Adipose tissue (tissue), 3 donors: ENCODE data around the gene CAMSAP3. TPM values are rescaled to one million over a fixed set of nuclear protein-coding genes. Genes with fewer than 3 reads are reported as not detected.
A peak's percentile ranks its signal among the peaks of the same experiment; 100 is the strongest.
"Not testable (repeated sequence)": the region's sequence is repeated elsewhere in the genome, so short reads cannot be mapped to it uniquely, and the experiment has no call there.

Experiments
- H3K27ac ChIP-seq: one replicate; pipeline ENCODE4 v1.5.1; 2013; ENCODE audit warnings: low read depth, low read length
- WGBS, 3 donors: extraction: QIAGEN DNeasy Blood & Tissue Kit; methylation state at CpG; one replicate each; pipeline ENCODE4 v1.1.7; 2013; 5-methylcytosine and 5-hydroxymethylcytosine counted together
- polyA plus RNA-seq, 3 donors: library from polyadenylated mRNA; stranded (reverse); fragments of 200-250 nt; gene quantifications; one replicate each; pipeline ENCODE4 v1.2.3, GENCODE V29; 2013
- donor health status: healthy with polysubstance abuse.
- donor health status: Bipolar disorder and iron deficiency.
- donor health status: healthy.

The CAMSAP3 gene
- polyA plus RNA-seq, 3 donors = 0.11 to 23.1 (median 2.2) TPM

DNA sequence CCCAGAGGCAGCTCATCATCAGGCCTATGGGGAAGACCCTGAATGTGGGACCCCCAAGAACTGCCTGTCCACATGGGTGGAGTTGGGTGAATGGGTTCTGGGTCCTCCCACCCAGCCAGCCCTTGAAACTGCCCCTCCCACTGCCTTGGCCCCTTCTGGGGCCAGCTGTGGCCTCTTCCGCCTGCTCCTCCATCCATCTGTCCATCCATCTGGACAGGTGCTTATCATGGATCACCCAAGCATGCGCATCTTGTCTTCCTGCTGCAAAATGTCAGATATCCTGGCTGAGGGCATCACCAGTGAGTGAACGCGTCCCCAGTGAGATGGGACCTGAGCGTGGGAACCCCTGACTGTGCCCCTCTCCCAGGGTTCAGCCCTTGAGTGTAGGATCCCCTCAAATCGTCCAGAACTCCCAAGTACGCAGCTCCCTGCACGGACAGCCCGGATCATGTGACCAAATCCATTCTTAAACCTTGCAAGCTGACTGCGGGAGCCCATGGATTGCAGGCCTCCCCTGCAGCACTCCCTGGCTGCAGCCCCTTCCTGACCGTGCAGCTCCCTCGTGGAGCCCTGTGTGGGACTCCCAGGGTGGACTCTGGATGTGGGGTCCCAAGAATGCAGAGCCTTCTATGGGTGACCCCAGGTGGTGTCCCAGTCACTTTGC is 43.3 kb downstream of the CAMSAP3 start:
- no peak overlapping the region for H3K27ac ChIP-seq
- 72 to 73% (median 73%) methylated on average over 12 of the region's 12 CpGs for WGBS, 3 donors

DNA sequence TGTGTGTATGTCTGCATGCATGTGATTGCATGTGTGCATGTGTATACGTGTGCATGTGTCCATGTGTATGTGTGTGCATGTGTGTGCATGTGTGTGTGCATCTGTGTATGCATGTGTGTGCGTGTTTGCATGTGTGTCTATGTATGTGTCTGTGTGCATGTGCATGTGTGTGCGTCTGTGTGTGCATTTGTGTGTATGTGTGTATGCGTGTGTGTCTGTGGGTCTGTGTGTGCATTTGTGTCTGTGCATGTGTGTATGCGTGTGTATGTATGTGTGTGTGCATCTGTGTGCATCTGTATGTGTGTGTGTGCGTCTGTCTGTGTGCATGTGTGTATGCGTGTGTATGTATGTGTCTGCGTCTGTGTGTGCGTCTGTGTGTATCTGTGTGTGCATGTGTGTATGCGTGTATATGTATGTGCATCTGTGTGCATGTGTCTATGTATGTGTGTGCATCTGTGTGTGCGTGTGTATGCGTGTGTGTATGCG is 44.2 kb downstream of the CAMSAP3 start:
- WGBS, 3 donors = 96 to 98% (median 98%) methylated on average over 13 of the region's 13 CpGs
- no peak overlapping the region for H3K27ac ChIP-seq

DNA sequence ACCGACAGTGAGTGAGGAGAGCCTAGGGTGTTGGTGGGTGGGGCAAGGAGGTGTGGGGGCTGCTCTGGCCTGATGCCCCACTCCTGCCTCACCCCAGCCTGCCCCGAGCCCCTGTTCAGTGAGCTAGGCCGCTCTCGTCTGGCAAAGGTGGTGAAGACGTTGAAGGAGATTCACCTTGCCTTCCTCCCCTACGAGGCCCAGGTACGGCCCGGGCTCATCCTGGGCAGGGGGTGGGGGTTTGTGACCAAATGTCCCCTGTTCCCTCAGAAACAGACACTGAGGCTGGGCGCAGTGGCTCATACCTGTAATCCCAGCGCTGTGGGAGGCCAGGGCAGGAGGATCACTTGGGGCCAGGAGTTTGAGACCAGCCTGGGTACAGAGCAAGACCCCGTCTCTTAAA is 45.1 kb downstream of the CAMSAP3 start:
- 92 to 93% (median 92%) methylated on average over 11 of the region's 11 CpGs for WGBS, 3 donors
- no peak overlapping the region for H3K27ac ChIP-seq

DNA sequence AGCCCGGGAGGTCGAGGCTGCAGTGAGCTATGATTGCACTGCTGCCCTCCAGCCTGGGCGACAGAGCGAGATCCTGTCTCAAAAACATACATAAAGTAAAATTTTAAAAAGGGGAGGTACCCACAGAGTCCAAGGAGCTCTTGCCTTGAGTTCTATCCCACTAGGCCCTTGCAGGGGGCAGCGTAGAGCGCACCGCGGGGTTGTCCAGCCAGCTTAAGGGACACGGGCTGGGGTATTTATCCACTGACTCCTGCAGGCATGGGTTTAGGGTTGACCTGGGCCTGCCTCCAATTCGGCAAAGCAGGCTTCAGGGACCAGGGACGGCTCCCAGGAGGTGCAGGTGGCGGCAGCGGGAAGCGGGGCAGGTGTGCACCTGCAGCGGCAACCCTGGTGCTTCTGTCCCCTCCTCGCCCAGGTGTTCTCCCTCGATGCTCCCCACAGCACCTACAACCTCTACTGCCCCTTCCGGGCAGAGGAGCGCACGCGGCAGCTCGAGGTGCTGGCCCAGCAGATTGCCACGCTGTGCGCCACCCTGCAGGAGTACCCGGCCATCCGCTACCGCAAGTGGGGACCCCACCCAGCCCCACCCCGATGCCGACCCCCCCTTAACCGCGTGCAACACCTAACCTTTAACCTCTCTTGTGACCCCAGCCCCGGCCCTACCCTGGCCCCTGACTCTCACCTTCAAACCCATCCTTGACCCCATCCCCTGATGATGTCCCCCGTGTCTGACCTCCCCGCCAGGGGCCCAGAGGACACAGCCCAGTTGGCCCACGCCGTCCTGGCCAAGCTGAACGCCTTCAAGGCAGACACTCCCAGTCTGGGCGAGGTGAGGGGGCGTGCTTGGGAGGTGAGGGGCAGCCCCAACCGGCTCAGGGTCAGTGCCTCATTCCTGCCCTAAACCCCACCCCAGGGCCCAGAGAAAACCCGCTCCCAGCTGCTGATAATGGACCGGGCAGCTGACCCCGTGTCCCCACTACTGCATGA is 45.9 kb downstream of the CAMSAP3 start:
- no peak overlapping the region for H3K27ac ChIP-seq
- 78 to 87% (median 86%) methylated on average over 40 to 43 of the region's 43 CpGs for WGBS, 3 donors

DNA sequence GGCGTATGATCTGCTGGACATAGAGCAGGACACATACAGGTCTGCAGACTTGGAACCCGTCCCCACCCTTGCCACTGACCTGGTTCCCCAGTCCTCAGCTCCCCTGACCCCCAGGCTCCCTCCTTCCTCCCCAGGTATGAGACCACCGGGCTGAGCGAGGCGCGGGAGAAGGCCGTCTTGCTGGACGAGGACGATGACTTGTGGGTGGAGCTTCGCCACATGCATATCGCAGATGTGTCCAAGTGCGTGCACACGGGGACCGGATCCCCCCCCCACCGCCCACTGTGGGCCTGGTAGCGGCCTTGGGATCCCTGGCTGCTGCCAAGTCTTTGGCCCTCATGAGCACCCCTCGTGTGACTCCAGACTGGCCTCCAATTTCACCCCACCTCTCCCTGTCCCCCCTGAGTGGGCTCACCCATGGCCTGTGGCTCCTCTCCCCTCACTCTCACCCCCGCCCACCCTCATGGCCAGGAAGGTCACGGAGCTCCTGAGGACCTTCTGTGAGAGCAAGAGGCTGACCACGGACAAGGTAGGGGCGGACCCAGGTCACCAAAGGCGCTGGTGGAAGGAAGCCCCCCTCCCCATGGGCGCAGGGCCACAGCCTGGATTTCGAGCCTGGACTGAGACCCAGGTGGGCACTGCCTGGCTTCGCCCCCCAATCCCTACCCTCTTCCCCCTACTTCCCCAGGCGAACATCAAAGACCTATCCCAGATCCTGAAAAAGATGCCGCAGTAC is 46.8 kb downstream of the CAMSAP3 start:
- H3K27ac ChIP-seq = no peak overlapping the region
- WGBS, 3 donors = 88 to 93% (median 92%) methylated on average over 27 of the region's 27 CpGs

DNA sequence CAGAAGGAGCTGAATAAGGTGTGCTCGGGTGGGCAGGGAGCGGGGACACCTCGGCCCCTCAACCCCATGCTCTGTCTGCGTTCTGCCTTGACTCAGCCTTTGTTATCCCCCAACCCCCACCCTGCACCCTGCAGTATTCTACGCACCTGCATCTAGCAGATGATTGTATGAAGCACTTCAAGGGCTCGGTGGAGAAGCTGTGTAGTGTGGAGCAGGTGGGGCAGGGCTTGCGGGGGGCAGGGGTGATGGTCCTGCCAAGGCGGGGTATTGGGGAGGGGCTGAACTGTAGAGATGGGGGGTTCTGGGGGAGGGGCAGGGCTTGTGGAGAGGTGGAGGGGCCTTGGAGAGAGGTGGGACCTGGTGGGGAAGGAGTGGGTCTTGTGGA is 47.4 kb downstream of the CAMSAP3 start:
- H3K27ac ChIP-seq = no peak overlapping the region
- 94 to 97% (median 95%) methylated on average over 8 of the region's 8 CpGs for WGBS, 3 donors

DNA sequence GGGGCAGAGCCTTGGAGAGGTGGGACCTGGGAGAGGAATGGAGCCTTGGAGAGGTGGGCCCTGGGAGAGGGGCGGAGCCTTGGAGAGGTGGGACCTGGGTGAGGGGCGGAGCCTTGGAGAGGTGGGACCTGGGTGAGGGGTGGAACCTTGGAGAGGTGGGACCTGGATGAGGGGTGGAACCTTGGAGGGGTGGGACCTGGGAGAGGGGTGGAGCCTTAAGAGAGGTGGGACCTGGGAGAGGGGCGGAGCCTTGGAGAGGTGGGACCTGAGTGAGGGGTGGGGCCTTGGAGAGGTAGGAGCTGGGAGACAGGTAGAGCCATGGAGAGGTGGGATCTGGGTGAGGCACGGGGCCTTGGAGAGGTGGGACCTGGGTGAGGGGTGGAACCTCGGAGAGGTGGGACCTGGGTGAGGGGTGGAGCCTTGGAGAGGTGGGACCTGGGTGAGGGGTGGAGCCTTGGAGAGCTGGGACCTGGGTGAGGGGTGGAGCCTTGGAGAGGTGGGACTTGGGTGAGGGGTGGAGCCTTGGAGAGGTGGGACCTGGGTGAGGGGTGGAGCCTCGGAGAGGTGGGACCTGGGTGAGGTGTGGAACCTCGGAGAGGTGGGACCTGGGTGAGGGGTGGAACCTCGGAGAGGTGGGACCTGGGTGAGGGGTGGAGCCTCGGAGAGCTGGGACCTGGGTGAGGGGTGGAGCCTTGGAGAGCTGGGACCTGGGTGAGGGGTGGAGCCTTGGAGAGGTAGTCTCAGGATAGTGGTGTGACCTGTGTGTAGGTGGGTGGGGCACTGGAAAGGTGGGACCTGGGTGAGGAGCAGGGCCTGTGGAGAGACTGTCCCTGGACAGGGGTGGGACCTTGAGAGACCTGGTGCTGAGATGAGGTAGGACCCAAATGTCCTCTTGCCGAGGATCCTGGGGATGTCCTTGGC is 48.2 kb downstream of the CAMSAP3 start:
- 47 to 87% (median 80%) methylated on average over 10 of the region's 10 CpGs for WGBS, 3 donors
- not testable (repeated sequence) for H3K27ac ChIP-seq

DNA sequence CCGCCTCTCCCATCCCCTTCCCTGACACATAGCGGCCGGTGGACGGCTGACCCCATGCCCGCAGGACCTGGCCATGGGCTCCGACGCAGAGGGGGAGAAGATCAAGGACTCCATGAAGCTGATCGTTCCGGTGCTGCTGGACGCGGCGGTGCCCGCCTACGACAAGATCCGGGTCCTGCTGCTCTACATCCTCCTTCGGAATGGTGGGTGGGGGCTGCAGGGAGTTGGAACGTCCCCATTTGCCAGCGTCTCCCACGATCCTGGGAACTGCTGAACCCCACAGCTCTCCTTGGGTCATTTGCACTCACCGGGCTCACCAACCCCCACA is 48.9 kb downstream of the CAMSAP3 start:
- 93 to 95% (median 94%) methylated on average over 17 to 20 of the region's 20 CpGs for WGBS, 3 donors
- H3K27ac ChIP-seq = no peak overlapping the region

DNA sequence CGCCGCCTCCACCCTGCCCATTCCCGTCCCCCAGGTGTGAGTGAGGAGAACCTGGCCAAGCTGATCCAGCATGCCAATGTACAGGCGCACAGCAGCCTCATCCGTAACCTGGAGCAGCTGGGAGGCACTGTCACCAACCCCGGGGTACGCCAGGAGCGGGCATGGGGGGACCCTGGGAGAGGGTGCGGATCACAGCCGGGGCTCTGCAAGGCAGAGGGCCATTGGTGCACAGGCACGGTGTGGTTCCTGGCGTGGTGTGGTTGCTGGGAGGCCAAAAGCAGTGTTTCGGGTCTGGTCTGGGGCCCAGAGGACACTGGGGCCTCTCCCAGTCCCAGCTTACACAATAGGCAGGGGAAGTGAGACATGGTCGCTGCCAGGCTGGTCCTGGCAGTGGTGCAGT is 49.5 kb downstream of the CAMSAP3 start:
- H3K27ac ChIP-seq = no peak overlapping the region
- WGBS, 3 donors = 64 to 89% (median 76%) methylated on average over 14 of the region's 14 CpGs

DNA sequence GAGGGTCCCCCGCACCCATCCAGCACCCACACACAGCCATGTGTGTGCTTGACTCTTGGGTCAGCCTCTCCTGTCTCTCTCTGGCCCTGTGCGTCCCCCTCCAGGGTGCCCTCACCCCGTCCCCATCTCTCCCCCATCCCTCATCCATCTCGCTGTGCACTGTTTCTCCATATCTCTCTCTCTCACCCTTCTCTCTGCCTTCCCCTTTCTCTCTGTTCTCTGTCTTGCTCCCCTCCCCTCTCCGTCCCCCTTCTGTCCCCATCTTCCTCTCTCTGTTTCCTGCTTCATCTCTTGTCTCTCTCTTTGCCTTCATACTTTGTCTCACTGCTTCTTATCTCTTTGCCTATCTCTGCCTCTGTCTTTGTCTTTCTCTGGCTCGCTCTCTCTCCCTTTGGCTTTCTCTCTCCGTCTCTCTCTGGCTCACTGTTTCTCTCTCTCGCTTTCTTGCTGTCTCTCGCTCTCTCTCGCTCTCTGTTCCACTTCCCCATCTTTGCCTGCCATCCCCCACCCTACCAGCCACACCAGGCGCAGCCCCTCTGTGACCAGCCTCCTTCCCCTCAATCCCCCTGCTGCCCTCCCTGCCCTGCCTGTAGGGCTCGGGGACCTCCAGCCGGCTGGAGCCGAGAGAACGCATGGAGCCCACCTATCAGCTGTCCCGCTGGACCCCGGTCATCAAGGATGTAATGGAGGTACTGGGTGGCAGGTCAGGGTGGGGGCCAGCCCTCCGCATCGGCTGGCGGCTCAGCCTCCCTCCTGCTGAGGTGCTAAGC is 50.2 kb downstream of the CAMSAP3 start:
- no peak overlapping the region for H3K27ac ChIP-seq

DNA sequence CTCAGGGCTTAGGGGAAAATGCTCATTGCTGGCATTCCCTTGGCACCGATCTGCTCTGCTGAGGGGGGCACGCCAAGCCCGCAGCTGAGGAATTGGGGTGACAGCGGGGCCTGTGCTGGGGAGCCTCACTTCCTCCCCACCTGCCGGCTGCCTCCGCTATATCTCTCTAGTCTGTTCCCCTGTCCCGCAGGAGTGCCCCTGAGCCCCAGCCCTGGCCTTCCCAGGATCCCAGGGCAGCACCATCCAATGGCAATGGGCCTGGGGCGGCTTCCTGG is 50.7 kb downstream of the CAMSAP3 start:
- WGBS, 3 donors = 69 to 88% (median 86%) methylated on average over 8 of the region's 8 CpGs
- H3K27ac ChIP-seq = no peak overlapping the region

More for the DNA sequence above, 50.2 kb downstream of the CAMSAP3 start:
- 44 to 78% (median 63%) methylated on average over 19 to 20 of the region's 20 CpGs for WGBS, 3 donors

DNA sequence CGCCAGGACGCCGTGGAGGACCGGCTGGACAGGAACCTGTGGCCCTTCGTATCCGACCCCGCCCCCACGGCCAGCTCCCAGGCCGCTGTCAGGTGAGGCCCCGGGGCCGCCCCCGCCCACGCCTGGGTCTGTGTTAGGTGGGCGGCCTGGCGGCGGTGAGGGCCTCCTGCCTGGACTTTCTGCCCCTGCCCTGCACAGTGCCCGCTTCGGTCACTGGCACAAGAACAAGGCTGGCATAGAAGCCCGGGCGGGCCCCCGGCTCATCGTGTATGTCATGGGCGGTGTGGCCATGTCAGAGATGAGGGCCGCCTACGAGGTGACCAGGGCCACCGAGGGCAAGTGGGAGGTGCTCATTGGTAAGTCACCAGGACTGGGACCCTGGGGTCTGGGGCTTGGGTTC is 51.5 kb downstream of the CAMSAP3 start:
- H3K27ac ChIP-seq = no peak overlapping the region
- WGBS, 3 donors = 90 to 94% (median 93%) methylated on average over 26 of the region's 26 CpGs

DNA sequence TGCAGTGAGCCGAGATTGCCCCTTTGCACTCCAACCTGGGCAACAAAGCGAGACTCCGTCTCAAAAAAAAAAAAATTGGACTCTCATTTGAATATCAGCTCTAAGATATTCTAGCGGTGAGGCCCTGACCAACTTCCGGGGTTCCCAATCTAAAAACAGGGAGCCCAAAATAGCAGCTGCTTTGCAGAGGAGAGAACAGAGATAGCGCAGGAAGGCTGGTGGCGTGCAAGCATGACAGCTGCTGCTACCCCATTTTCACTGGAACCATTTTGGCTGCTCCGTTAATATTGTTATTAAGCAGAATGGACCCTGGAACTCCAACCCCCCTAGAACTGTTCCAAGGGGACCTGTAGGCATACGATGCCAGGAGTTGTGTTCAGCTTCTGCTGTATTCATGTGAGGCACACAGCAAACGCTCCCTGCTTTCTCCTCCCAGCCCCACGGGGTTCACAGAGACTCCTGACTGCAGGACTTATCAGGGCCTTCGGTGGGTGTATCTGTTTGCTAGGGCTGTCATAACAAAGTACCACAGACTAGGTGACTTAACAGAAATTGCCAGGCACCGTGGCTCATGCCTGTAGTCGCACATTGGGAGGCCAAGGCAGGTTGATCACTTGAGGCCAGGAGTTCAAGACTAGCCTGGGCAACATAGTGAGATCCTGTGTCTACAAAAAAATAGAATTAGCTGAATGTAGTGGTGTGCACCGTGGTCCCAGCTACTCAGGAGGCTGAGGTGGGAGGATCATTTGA is 52.8 kb downstream of the CAMSAP3 start:
- 79 to 84% (median 81%) methylated on average over 15 of the region's 15 CpGs for WGBS, 3 donors
- no peak overlapping the region for H3K27ac ChIP-seq

DNA sequence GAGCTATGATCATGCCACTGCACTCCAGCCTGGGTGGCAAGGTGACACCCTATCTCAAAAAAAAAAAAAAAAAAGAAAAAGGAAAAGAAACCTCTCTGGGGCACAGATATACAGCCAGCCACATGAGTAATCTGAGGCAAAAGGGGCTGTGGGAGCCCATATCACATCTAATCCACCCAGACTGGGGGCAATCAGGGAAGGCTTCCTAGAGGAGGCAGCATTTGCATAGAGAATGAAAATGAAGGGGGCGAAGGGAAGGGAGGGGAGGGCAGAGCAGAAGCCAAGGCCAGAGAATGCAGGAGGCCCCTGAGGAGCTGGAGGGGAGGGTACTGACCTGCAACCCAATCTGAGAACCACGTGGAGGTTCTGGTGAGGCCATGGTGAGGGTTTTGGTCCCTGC is 54.5 kb downstream of the CAMSAP3 start:
- WGBS, 3 donors = 45 to 69% (median 47%) methylated on average over 2 of the region's 2 CpGs
- no peak overlapping the region for H3K27ac ChIP-seq

DNA sequence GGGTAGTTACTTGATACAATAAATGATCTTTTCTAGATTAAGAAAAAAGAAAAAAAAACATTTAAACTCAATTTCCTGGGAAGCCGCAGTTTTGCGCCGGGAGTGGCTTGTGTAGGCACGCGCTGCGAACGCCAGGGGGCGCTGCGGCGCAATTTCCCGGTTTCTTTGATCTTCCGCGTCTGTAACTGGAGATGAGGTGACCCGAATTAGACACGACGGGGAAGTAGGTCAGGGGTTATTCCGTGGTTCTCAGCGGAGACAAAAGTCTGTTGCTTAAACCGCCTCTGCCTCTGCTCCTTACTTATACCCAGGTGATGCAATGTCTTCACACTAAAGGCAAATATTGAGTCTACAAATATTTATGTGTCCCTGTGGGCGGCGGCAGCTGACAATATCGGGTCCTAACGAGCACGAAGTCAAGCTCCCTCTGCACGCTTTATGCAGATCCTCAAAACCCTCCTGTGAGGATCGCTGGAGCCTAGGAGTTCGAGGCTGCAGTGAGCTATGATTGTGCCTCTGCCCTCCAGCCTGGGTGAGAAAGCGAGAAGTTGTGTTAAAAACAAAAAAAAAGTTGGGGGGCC is 56.5 kb downstream of the CAMSAP3 start:
- peak overlapping the region; percentile 77 for H3K27ac ChIP-seq
- WGBS, 3 donors = 3 to 4% (median 4%) methylated on average over 28 of the region's 28 CpGs

DNA sequence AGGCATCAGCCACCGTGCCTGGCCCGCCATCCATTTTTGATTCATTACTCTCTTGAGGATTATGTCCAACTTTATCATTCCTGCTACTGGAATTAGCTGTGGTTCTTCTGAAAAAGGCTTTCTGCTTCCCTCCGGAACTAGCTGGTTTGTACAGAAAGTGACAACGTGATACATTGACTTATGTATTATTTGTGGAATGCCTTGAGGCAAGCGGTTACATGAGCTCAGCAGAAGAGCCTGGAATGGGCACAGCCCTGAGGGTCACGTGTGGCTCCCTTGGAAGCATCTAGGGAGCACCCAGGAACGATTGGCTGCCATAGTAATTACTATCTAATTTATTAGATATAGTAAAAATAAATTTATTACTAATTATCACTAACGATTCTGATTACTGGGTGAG is 58.7 kb downstream of the CAMSAP3 start:
- H3K27ac ChIP-seq = no peak overlapping the region
- 48 to 63% (median 51%) methylated on average over 8 of the region's 8 CpGs for WGBS, 3 donors
